Measurements from ENCODE around the gene NPPA. TPM values are rescaled to one million over a fixed set of nuclear protein-coding genes. Genes with fewer than 3 reads are reported as not detected.
A peak's percentile ranks its signal among the peaks of the same experiment; 100 is the strongest.
"Not testable (repeated sequence)": the region's sequence is repeated elsewhere in the genome, so short reads cannot be mapped to it uniquely, and the experiment has no call there.

Gene NPPA
- total and polyA plus RNA-seq, 9 of the 15 experiments (the other 6 are each of a cell fraction or from before 2014, with no cell fraction given), result not detected

- Histone ChIP-seq H3K4me1 (replicated peaks in 1 of 2; ENCODE audit: control insufficient read depth in 2 of 2, insufficient read depth in 2 of 2, low read length in 2 of 2) (peaks cover 6 to 24% of the 10 kb centered on the region in 2 experiments; a peak in 4 of 5 replicates), H3K27me3 (ENCODE audit: control insufficient read depth in 2 of 2, insufficient read depth in 2 of 2, low read length in 2 of 2) (peaks cover 14 to 15% of the 10 kb centered on the region in 2 experiments)
- BruUV-seq (replicated peaks); H2AFZ ChIP-seq (ENCODE audit: low read depth, low read length); H3K9me1 ChIP-seq (ENCODE audit: control insufficient read depth, insufficient read depth, low read length); H3K79me2 ChIP-seq (ENCODE audit: control insufficient read depth, insufficient read depth, low read length); H3K4me3 ChIP-seq; H4K20me1 ChIP-seq (replicated peaks; ENCODE audit: control insufficient read depth, insufficient read depth, low read length); H3K4me2 ChIP-seq (ENCODE audit: insufficient read depth, low read length); in situ Hi-C loops (cut with MboI); H3K36me3 ChIP-seq (ENCODE audit: control insufficient read depth, insufficient read depth, low read length); H3K9ac ChIP-seq (ENCODE audit: insufficient read depth in 1 of 2, low read depth in 2 of 2, low read length in 2 of 2); H3K27ac ChIP-seq (ENCODE audit: extremely low read depth, low read depth, low read length); DNase-seq (ENCODE audit: extremely low read depth in 1 of 4, low spot score in 3 of 4); FAIRE-seq; ATAC-seq; H3K9me3 ChIP-seq (replicated peaks; ENCODE audit: control insufficient read depth, insufficient read depth, low read depth, low read length): not testable (repeated sequence)
- no CpG with 5 or more reads among the region's 1 CpG for WGBS (ENCODE audit: insufficient coverage, low coverage, missing lambda C conversion rate)
- POLR2A ChIA-PET, result interaction anchor here (1.0 to 7.8 kb wide), 2 partner anchors 14 to 53 kb away, joined by 4 to 93 read pairs; no protein-coding TSS in a partner anchor
- peak; percentile 21 for TF ChIP-seq CREBBP (IDR thresholded peaks at IDR 0.05; ENCODE audit: low read depth, low read length)
- CTCF ChIA-PET (ENCODE audit: low intra/inter-chr PET ratio), result interaction anchor here (0.6 to 6.9 kb wide), 7 partner anchors 13 to 228 kb away, joined by 3 to 93 read pairs (median 4); no protein-coding TSS in a partner anchor
- intact Hi-C loops (cut with micrococcal nuclease), result loop anchor here (1.0 to 2.0 kb wide), 3 partner anchors 30 to 56 kb away; no protein-coding TSS in a partner anchor
Measured at GRCh38 chr1:11894501-11894900, 46.9 kb upstream of the NPPA start.

GRCh38 chr1:11893907-11894251, 46.3 kb upstream of the NPPA start:
- Histone ChIP-seq H3K9ac (ENCODE audit: insufficient read depth in 1 of 2, low read depth in 2 of 2, low read length in 2 of 2) (no peak overlapping the region), H3K79me2 (ENCODE audit: control insufficient read depth, insufficient read depth, low read length) (no peaks in the 10 kb centered on the region), H3K4me3 (no peak overlapping the region), H3K9me3 (replicated peaks; ENCODE audit: control insufficient read depth, insufficient read depth, low read depth, low read length) (no peaks in the 10 kb centered on the region), H4K20me1 (replicated peaks; ENCODE audit: control insufficient read depth, insufficient read depth, low read length) (no peaks in the 10 kb centered on the region), H3K4me1 (replicated peaks in 1 of 2; ENCODE audit: control insufficient read depth in 2 of 2, insufficient read depth in 2 of 2, low read length in 2 of 2) (peaks cover 6 to 24% of the 10 kb centered on the region in 2 experiments; a peak in 4 of 5 replicates), H3K4me2 (ENCODE audit: insufficient read depth, low read length) (no peak overlapping the region), H3K36me3 (ENCODE audit: control insufficient read depth, insufficient read depth, low read length) (no peaks in the 10 kb centered on the region), H2AFZ (ENCODE audit: low read depth, low read length) (no peak overlapping the region), H3K27me3 (ENCODE audit: control insufficient read depth in 2 of 2, insufficient read depth in 2 of 2, low read length in 2 of 2) (peaks cover 8 to 9% of the 10 kb centered on the region in 2 experiments; a peak in 4 of 5 replicates), H3K27ac (ENCODE audit: extremely low read depth, low read depth, low read length) (no peak overlapping the region), H3K9me1 (ENCODE audit: control insufficient read depth, insufficient read depth, low read length) (no peaks in the 10 kb centered on the region)
- ChIA-PET POLR2A (interaction anchor here (0.9 to 7.8 kb wide), 3 partner anchors 11 to 41 kb away, joined by 3 to 93 read pairs (median 6); no protein-coding TSS in a partner anchor), CTCF (ENCODE audit: low intra/inter-chr PET ratio) (interaction anchor here (0.6 to 6.9 kb wide), 8 partner anchors 14 to 244 kb away, joined by 3 to 93 read pairs (median 4); no protein-coding TSS in a partner anchor)
- WGBS (ENCODE audit: insufficient coverage, low coverage, missing lambda C conversion rate), result 0% methylated on average over 5 of the region's 5 CpGs
- in situ Hi-C loops (cut with MboI) (no loop called here), intact Hi-C loops (cut with micrococcal nuclease) (loop anchor here (1.0 to 2.0 kb wide), 4 partner anchors 12 to 56 kb away; no protein-coding TSS in a partner anchor)
- peak; percentile 88 for FAIRE-seq
- peak; percentile 88 to 94 (median 93) for DNase-seq (ENCODE audit: extremely low read depth in 1 of 4, low spot score in 3 of 4)
- ATAC-seq, result peak; percentile 98
- no TSS peak for BruUV-seq (replicated peaks)
- no peak for TF ChIP-seq ZFPM2 (CRISPR knock-in tag; IDR thresholded peaks at IDR 0.05)
- TF ChIP-seq SMC3 (conservative IDR thresholded peaks at IDR 0.05; ENCODE audit: insufficient read depth, low read depth, low read length), result peak; percentile 99
- no peak for TF ChIP-seq HMGN3 (IDR thresholded peaks at IDR 0.05; ENCODE audit: borderline replicate concordance, extremely low read depth, insufficient read length, low read depth, low read length)
- TF ChIP-seq ZNF445 (CRISPR knock-in tag; IDR thresholded peaks at IDR 0.05; ENCODE audit: low read depth), result no peak
- no peak for TF ChIP-seq ZNF668 (CRISPR knock-in tag; IDR thresholded peaks at IDR 0.05)
- 0 out of 2 replicates have a peak, but pooled peaks have one; percentile 46 for TF ChIP-seq ZBED1 (IDR thresholded peaks at IDR 0.05)
- TF ChIP-seq CEBPZ (IDR thresholded peaks at IDR 0.05; ENCODE audit: borderline replicate concordance, low read depth, low read length), result no peak
- no peak for TF ChIP-seq DMBX1 (CRISPR knock-in tag; IDR thresholded peaks at IDR 0.05; ENCODE audit: borderline replicate concordance)
- TF ChIP-seq TGIF2 (CRISPR knock-in tag; IDR thresholded peaks at IDR 0.05), result no peak
- peak; percentile 43 to 64 for TF ChIP-seq MAZ (CRISPR knock-in tag; conservative IDR thresholded peaks at IDR 0.05 in 1 of 2, IDR thresholded peaks at IDR 0.05 in 1 of 2)
- no peak for TF ChIP-seq MAX (CRISPR knock-in tag; IDR thresholded peaks at IDR 0.05)

Measured in K562 (cell line).